Heart right ventricle (tissue), 16 donors: Measurements from ENCODE around the gene STYXL2. TPM values are rescaled to one million over a fixed set of nuclear protein-coding genes. Genes with fewer than 3 reads are reported as not detected.

Experiments used
- ATAC-seq, 8 donors: fragments of 200-7000 bp; cut with Tn5 transposase; one replicate each; pipeline ENCODE4 v1.9.1; 2020; ENCODE audit warnings: mild to moderate bottlenecking in 8 of 8, moderate library complexity in 8 of 8, moderate number of reproducible peaks in 1 of 8
- DNase-seq, 2 donors: peaks; one replicate each; pipeline ENCODE4 v3.0.0-alpha.2; 2020
- H3K27ac ChIP-seq, 10 donors: fragments of 200-600 bp; sonication (generic) in 2 of 10; one replicate each; pipeline versions ENCODE4 v1.5.0 to v1.8.0; 2020 to 2022; ENCODE audit warnings: mild to moderate bottlenecking in 3 of 10
- H3K27me3 ChIP-seq, 7 donors: fragments of 200-600 bp; one replicate each; pipeline ENCODE4 v1.8.0; 2021 to 2022; ENCODE audit warnings: mild to moderate bottlenecking in 2 of 7
- H3K36me3 ChIP-seq, 9 donors: fragments of 200-600 bp; sonication (generic) in 1 of 9; one replicate each; pipeline versions ENCODE4 v1.5.0 to v1.8.0; 2020 to 2022; ENCODE audit warnings: mild to moderate bottlenecking in 2 of 9
- H3K4me1 ChIP-seq, 9 donors: fragments of 200-600 bp; sonication (generic) in 1 of 9; one replicate each; pipeline versions ENCODE4 v1.5.0 to v1.8.0; 2020 to 2022; ENCODE audit warnings: mild to moderate bottlenecking in 4 of 9
- H3K4me3 ChIP-seq, 10 donors: fragments of 200-600 bp; sonication (generic) in 2 of 10; one replicate each; pipeline versions ENCODE4 v1.5.0 to v1.8.0; 2020 to 2022; ENCODE audit warnings: mild to moderate bottlenecking in 7 of 10, moderate library complexity in 2 of 10
- H3K9me3 ChIP-seq, 11 donors: fragments of 200-600 bp in 10 of 11; sonication (generic) in 2 of 11; one replicate each; pipeline versions ENCODE4 v1.5.0 to v1.8.0; 2013 to 2022; ENCODE audit warnings: mild to moderate bottlenecking in 2 of 11, control low read depth in 1 of 11, moderate library complexity in 1 of 11
- CTCF ChIP-seq, 9 donors: fragments of 200-600 bp; sonication (generic) in 2 of 9; IDR thresholded peaks; one replicate each; pipeline versions ENCODE4 v1.5.0 to v1.8.0; 2021 to 2022; ENCODE audit warnings: antibody characterized with exemption in 9 of 9, mild to moderate bottlenecking in 5 of 9, moderate library complexity in 1 of 9
- WGBS, 2 donors: extraction: QIAGEN DNeasy Blood & Tissue Kit; methylation state at CpG; one replicate each; pipeline ENCODE4 v1.1.7; 2013; ENCODE audit warnings: inconsistent platforms in 1 of 2; 5-methylcytosine and 5-hydroxymethylcytosine counted together
- intact Hi-C, 10 donors: fragments of 100-400 bp; cut with DNase I; formaldehyde crosslinking; loops; one replicate each; pipeline versions ENCODE4 v1.11.1 to v1.14.2; 2022
- polyA plus RNA-seq, 2 donors: library from polyadenylated mRNA; stranded (reverse); fragments of 200-250 nt; gene quantifications; one replicate each; pipeline ENCODE4 v1.2.3, GENCODE V29; 2013
- total RNA-seq, 10 donors: library from RNA; stranded (reverse); fragmentation: NEBNext Ultra II Directional in 3 of 10; extraction: Animal tissue kit (Norgen Biotek cat#: 25700) in 3 of 10; gene quantifications; one replicate each; pipeline versions ENCODE4 v1.2.1 to v1.2.4, GENCODE V29; 2021 to 2023
- donor health status: Arrhythmogenic right ventricular cardiomyopathy.
- donor health status: ischemic (EF 13 %, LVEDD 7.1; RV severe dilation, severe dysfunction).
- donor health status: healthy with polysubstance abuse.
- donor health status: DM: no; HTN: yes; CAD: no.
- donor health status: DM: no; HTN: no; CAD: no.
- donor health status: ischemic (EF 25% LVEDD 6.9; RV normal size, moderate dysfunction).
- donor health status: ischemic (EF 25% LVEDD 5.7; RV mildly dilated, moderate dysfunction).
- donor health status: healthy.
- donor health status: DM: yes; HTN: yes; CAD: no.
- donor health status: Ischemic cardiomyopathy.
- donor health status: ischemic (EF 35%, LVEDD 5.7; RV mildly dilated, moderate dysfunction).
- donor health status: nonischemic (EF 11% LVEDD 7.7; RV severe dilation, severe dysfunction).
- donor health status: DM: yes; HTN: yes; CAD: no.
- donor health status: PGD.
- donor health status: ischemic (EF 29% LVEDD 5.4; RV normal size, mild dysfunction).
- donor health status: nonischemic (EF 23%, LVEDD 6.1; RV moderate dilation, normal function).

The STYXL2 gene
- total and polyA plus RNA-seq, 12 donors = 32.4 to 638 (median 205) TPM

- 78 to 88% methylated on average over 3 of the region's 3 CpGs for WGBS, 2 donors
- H3K4me3 ChIP-seq = no peak overlapping the region
- TF ChIP-seq CTCF (IDR thresholded peaks at IDR 0.05) = no peak
These were observed 44.1 kb downstream of the STYXL2 start for GRCh38 chr1:167137793-167138510.

GRCh38 chr1:167138703-167139102 is 44.8 kb downstream of the STYXL2 start:
- no peak overlapping the region for H3K27ac ChIP-seq
- intact Hi-C loops = no loop called here
- DNase-seq (no peak), ATAC-seq (no peak)
- H3K4me1 ChIP-seq = peaks cover 0 to 8% (median 0%) of the 10 kb centered on the region in 9 donors
- no peak for TF ChIP-seq CTCF (IDR thresholded peaks at IDR 0.05)
- no peaks in the 10 kb centered on the region for H3K36me3 ChIP-seq
- WGBS, 2 donors = 83 to 96% methylated on average over 1 of the region's 1 CpG
- peaks cover 0 to 5% (median 0%) of the 10 kb centered on the region in 11 donors for H3K9me3 ChIP-seq
- peaks cover 0 to 4% (median 0%) of the 10 kb centered on the region in 7 donors for H3K27me3 ChIP-seq
- H3K4me3 ChIP-seq = no peak overlapping the region

More at GRCh38 chr1:167137793-167138510, 44.1 kb downstream of the STYXL2 start:
- peaks cover 0 to 5% (median 0%) of the 10 kb centered on the region in 11 donors for H3K9me3 ChIP-seq
- H3K27me3 ChIP-seq = peaks cover 0 to 4% (median 0%) of the 10 kb centered on the region in 7 donors
- H3K4me1 ChIP-seq = peaks cover 0 to 8% (median 0%) of the 10 kb centered on the region in 9 donors
- H3K27ac ChIP-seq = no peak overlapping the region
- no peak for DNase-seq
- intact Hi-C loops = no loop called here
- no peak for ATAC-seq
- no peaks in the 10 kb centered on the region for H3K36me3 ChIP-seq

GRCh38 chr1:167141963-167142362 is 48.1 kb downstream of the STYXL2 start:
- Histone ChIP-seq H3K4me3 (no peak overlapping the region), H3K36me3 (no peaks in the 10 kb centered on the region), H3K27me3 (peaks cover 0 to 6% (median 0%) of the 10 kb centered on the region in 7 donors), H3K27ac (no peak overlapping the region), H3K9me3 (peaks cover 0 to 4% (median 3%) of the 10 kb centered on the region in 11 donors), H3K4me1 (no peaks in the 10 kb centered on the region)
- TF ChIP-seq CTCF (IDR thresholded peaks at IDR 0.05) = no peak
- DNase-seq = no peak
- intact Hi-C loops = no loop called here
- no peak for ATAC-seq
- 87 to 93% methylated on average over 3 of the region's 3 CpGs for WGBS, 2 donors

Other genes with a start within 250 kb of the STYXL2 start
- gene TADA1, start 217.8 kb upstream of the STYXL2 start, total RNA-seq = 10 to 100 TPM in 3 of 10 donors, 1 to 10 TPM in 7; 7.5 to 12.8 (median 9.2) TPM
- 1 to 10 TPM; 6.0 to 7.7 TPM for gene TADA1, start 217.8 kb upstream of the STYXL2 start, polyA plus RNA-seq
- 10 to 100 TPM in 1 of 10 donors, 1 to 10 TPM in 9; 3.1 to 12.6 (median 5.1) TPM for gene ILDR2, start 118.5 kb upstream of the STYXL2 start, total RNA-seq
- under 1 TPM; 0.29 to 0.80 TPM for gene ILDR2, start 118.5 kb upstream of the STYXL2 start, polyA plus RNA-seq
- gene MAEL, start 104.8 kb upstream of the STYXL2 start, total RNA-seq = 1 to 10 TPM; 1.7 to 8.5 (median 4.0) TPM
- 1 to 10 TPM in 1 of 2 donors, under 1 TPM in 1; 0.75 to 1.7 TPM for gene MAEL, start 104.8 kb upstream of the STYXL2 start, polyA plus RNA-seq
- gene GPA33, start 3.7 kb upstream of the STYXL2 start, total RNA-seq = 1 to 10 TPM in 7 of 10 donors, under 1 TPM in 2, not detected in 1; 0.15 to 5.8 (median 2.1) TPM
- gene GPA33, start 3.7 kb upstream of the STYXL2 start, polyA plus RNA-seq = under 1 TPM; 0.16 to 0.29 TPM
- gene POU2F1, start 126.8 kb downstream of the STYXL2 start, total RNA-seq = 10 to 100 TPM in 6 of 10 donors, 1 to 10 TPM in 4; 6.2 to 13.9 (median 10.4) TPM
- 1 to 10 TPM; 1.3 to 2.0 TPM for gene POU2F1, start 126.8 kb downstream of the STYXL2 start, polyA plus RNA-seq